A549 (cell line): Measurements from ENCODE around the gene ACAA1. TPM values are rescaled to one million over a fixed set of nuclear protein-coding genes. Genes with fewer than 3 reads are reported as not detected.
A peak's percentile ranks its signal among the peaks of the same experiment; 100 is the strongest.
"Not testable (repeated sequence)": the region's sequence is repeated elsewhere in the genome, so short reads cannot be mapped to it uniquely, and the experiment has no call there.

Experiments used
- ATAC-seq, 2 experiments: fragments of 200-7000 bp in 1 of 2; fragments of >200 bp in 1 of 2; cut with Nextera tagmentation in 1 of 2; cut with Tn5 transposase in 1 of 2; 3 replicates each; pipeline versions ENCODE4 v1.8.0 to v1.9.1; 2018 to 2020; ENCODE audit warnings: mild to moderate bottlenecking in 1 of 2, moderate library complexity in 1 of 2
- CTCF ChIA-PET: fragments of 300-600 bp; sonication (Branson Sonifier 250); formaldehyde crosslinking; extraction: SDS; loops from one replicate; lab custom pipeline; 2021; ENCODE audit warnings: antibody characterized with exemption, inconsistent platforms; lab: Yijun Ruan, JAX
- POLR2A ChIA-PET: fragments of 350-600 bp; formaldehyde crosslinking; extraction: SDS; loops from one replicate; lab custom pipeline; 2021; ENCODE audit warnings: antibody characterized with exemption, inconsistent platforms; lab: Yijun Ruan, JAX
- DNase-seq, 2 experiments: peaks; one replicate each; pipeline versions ENCODE4 v3.0.0 to v3.0.0-alpha.2; 2011 to 2016; ENCODE audit warnings: low read depth in 1 of 2, low spot score in 1 of 2
- FAIRE-seq: peaks from 2 replicates; lab custom pipeline; 2011; peaks lifted over from hg19 to GRCh38; lab: Jason Lieb, UNC
- H3K27ac ChIP-seq, 2 experiments: fragments of >200 bp; sonication (Bioruptor Twin); formaldehyde crosslinking; 3 replicates each; pipeline ENCODE4 v1.5.1; 2016 to 2017
- H3K4me1 ChIP-seq: fragments of >200 bp; sonication (Bioruptor Twin); formaldehyde crosslinking; 3 replicates; pipeline ENCODE4 v1.6.1; 2016
- H3K4me2 ChIP-seq: fragments of >200 bp; sonication (Bioruptor Twin); formaldehyde crosslinking; 3 replicates; pipeline ENCODE4 v1.6.1; 2016
- H3K4me3 ChIP-seq: fragments of >200 bp; sonication (Bioruptor Twin); formaldehyde crosslinking; 3 replicates; pipeline ENCODE4 v1.5.1; 2016
- H3K9me3 ChIP-seq: fragments of >200 bp; sonication (Bioruptor Twin); formaldehyde crosslinking; 3 replicates; pipeline ENCODE4 v1.6.1; 2016
- ELK1 ChIP-seq: fragments of 150-350 bp; IDR thresholded peaks from 2 replicates; pipeline ENCODE4 v1.6.1; 2014; ENCODE audit warnings: low read depth, mild to moderate bottlenecking, low read length
- HOXA7 ChIP-seq: fragments of 250-450 bp; sonication (Bioruptor Pico); IDR thresholded peaks from 2 replicates; pipeline ENCODE4 v1.5.0; 2020; ENCODE audit warnings: mild to moderate bottlenecking, moderate library complexity
- MAZ ChIP-seq: fragments of 150-350 bp; IDR thresholded peaks from 2 replicates; pipeline ENCODE4 v1.6.1; 2014; ENCODE audit warnings: antibody characterized with exemption, low read depth, low read length, borderline replicate concordance
- PHF8 ChIP-seq: fragments of 200-600 bp; sonication (generic); IDR thresholded peaks from 2 replicates; pipeline ENCODE4 v1.6.1; 2016; ENCODE audit warnings: low read depth, mild to moderate bottlenecking, antibody characterized with exemption, moderate library complexity, borderline replicate concordance
- POLR2AphosphoS2 ChIP-seq: conservative IDR thresholded peaks from 2 replicates; pipeline ENCODE4 v1.6.1; 2012; ENCODE audit warnings: low read length, improper control_type of control experiment, inconsistent platforms
- TFCP2L1 ChIP-seq: fragments of 250-450 bp; sonication (Bioruptor Pico); IDR thresholded peaks from 2 replicates; pipeline ENCODE4 v1.5.0; 2021; ENCODE audit warnings: mild to moderate bottlenecking
- ZC3H11A ChIP-seq: fragments of 450-650 bp; IDR thresholded peaks from 2 replicates; pipeline ENCODE4 v1.6.1; 2014; ENCODE audit warnings: antibody characterized with exemption, mild to moderate bottlenecking
- WGBS: methylation state at CpG from one replicate; pipeline ENCODE4 v1.1.6; 2017; ENCODE audit errors: missing lambda C conversion rate; 5-methylcytosine and 5-hydroxymethylcytosine counted together
- polyA plus RNA-seq, 4 experiments: library from polyadenylated mRNA; depleted of rRNA in 3 of 4; stranded (reverse); fragments of >200 nt; fragmentation: RNase III in 1 of 4; extraction: RNeasy Plus Mini Kit Qiagen cat#74134 plus additional on column Dnase treatment in 1 of 4; gene quantifications; 2 replicates in 3 of 4; 3 replicates in 1 of 4; pipeline ENCODE4 v1.2.3, GENCODE V29; 2011 to 2017
- TF ChIP-seq, protein P1 (sequence below): fragments of 200-600 bp; sonication (generic); IDR thresholded peaks from 2 replicates; pipeline ENCODE4 v1.6.1; 2016; ENCODE audit warnings: antibody characterized with exemption, mild to moderate bottlenecking, moderate library complexity

ACAA1 gene
- polyA plus RNA-seq, 2 of the 4 experiments (the other 2 are of a cell fraction): 36.8 to 53.2 TPM

- no peak for TF ChIP-seq ELK1
- TF ChIP-seq POLR2AphosphoS2: no peak
- TF ChIP-seq PHF8: no peak
- no peak for TF ChIP-seq HOXA7 (CRISPR knock-in tag)
- TF ChIP-seq TFCP2L1: no peak
- TF ChIP-seq MAZ: no peak
Observed at GRCh38 chr3:38136393-38136776, 542 bp downstream of the ACAA1 start (continued).

- H3K4me3 ChIP-seq: peak overlapping the region; percentile 81
- H3K27ac ChIP-seq: peak overlapping the region; percentile 76 to 92
- peaks cover 36% of the 10 kb centered on the region for H3K4me1 ChIP-seq
- WGBS: 93% methylated on average over 10 of the region's 10 CpGs
- ChIA-PET CTCF (interaction anchor here (1.0 to 3.0 kb wide), 3 partner anchors 18 to 346 kb away, joined by 3 to 19 read pairs (median 9); partner anchors contain the start of gene OXSR1), POLR2A (interaction anchor here (1.5 to 4.0 kb wide), 4 partner anchors 8 to 211 kb away, joined by 6 to 75 read pairs (median 8); partner anchors contain the start of genes OXSR1 and XYLB)
- not testable (repeated sequence) for FAIRE-seq, DNase-seq, ATAC-seq, H3K9me3 ChIP-seq
- H3K4me2 ChIP-seq: peak overlapping the region; percentile 85
Observed at GRCh38 chr3:38135621-38136277, 1.2 kb downstream of the ACAA1 start.

GRCh38 chr3:38134517-38135143, 2.3 kb downstream of the ACAA1 start:
- not testable (repeated sequence) for H3K27ac ChIP-seq, H3K4me3 ChIP-seq, FAIRE-seq, ATAC-seq, DNase-seq, H3K9me3 ChIP-seq, H3K4me2 ChIP-seq
- CTCF ChIA-PET: interaction anchor here (1.0 to 3.7 kb wide), 2 partner anchors 23 to 113 kb away, joined by 3 to 12 read pairs; no protein-coding TSS in a partner anchor
- H3K4me1 ChIP-seq: peaks cover 34% of the 10 kb centered on the region
- 91% methylated on average over 10 of the region's 10 CpGs for WGBS
- POLR2A ChIA-PET: interaction anchor here (1.4 kb wide), 1 partner anchor 31 kb away, joined by 4 read pairs; the partner anchor contains the start of gene OXSR1

GRCh38 chr3:38133557-38134405, 3.1 kb downstream of the ACAA1 start:
- FAIRE-seq: no peak
- CTCF ChIA-PET: interaction anchor here (1.0 to 3.7 kb wide), 6 partner anchors 10 to 130 kb away, joined by 3 to 12 read pairs (median 4); no protein-coding TSS in a partner anchor
- peaks cover 28% of the 10 kb centered on the region for H3K4me1 ChIP-seq
- 83% methylated on average over 10 of the region's 10 CpGs for WGBS
- TF ChIP-seq ZC3H11A: no peak
- TF ChIP-seq, protein P1, sequence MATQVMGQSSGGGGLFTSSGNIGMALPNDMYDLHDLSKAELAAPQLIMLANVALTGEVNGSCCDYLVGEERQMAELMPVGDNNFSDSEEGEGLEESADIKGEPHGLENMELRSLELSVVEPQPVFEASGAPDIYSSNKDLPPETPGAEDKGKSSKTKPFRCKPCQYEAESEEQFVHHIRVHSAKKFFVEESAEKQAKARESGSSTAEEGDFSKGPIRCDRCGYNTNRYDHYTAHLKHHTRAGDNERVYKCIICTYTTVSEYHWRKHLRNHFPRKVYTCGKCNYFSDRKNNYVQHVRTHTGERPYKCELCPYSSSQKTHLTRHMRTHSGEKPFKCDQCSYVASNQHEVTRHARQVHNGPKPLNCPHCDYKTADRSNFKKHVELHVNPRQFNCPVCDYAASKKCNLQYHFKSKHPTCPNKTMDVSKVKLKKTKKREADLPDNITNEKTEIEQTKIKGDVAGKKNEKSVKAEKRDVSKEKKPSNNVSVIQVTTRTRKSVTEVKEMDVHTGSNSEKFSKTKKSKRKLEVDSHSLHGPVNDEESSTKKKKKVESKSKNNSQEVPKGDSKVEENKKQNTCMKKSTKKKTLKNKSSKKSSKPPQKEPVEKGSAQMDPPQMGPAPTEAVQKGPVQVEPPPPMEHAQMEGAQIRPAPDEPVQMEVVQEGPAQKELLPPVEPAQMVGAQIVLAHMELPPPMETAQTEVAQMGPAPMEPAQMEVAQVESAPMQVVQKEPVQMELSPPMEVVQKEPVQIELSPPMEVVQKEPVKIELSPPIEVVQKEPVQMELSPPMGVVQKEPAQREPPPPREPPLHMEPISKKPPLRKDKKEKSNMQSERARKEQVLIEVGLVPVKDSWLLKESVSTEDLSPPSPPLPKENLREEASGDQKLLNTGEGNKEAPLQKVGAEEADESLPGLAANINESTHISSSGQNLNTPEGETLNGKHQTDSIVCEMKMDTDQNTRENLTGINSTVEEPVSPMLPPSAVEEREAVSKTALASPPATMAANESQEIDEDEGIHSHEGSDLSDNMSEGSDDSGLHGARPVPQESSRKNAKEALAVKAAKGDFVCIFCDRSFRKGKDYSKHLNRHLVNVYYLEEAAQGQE: no peak
- TF ChIP-seq, all 56 proteins: peak for 0
- 0 out of 3 replicates have a peak overlapping the region, but pooled peaks have one; percentile 9 for H3K4me2 ChIP-seq
- H3K4me3 ChIP-seq: no peak overlapping the region
- DNase-seq (no peak), ATAC-seq (no peak)
- POLR2A ChIA-PET: interaction anchor here (1.4 kb wide), 1 partner anchor 31 kb away, joined by 4 read pairs; the partner anchor contains the start of gene OXSR1
- H3K9me3 ChIP-seq: no peaks in the 10 kb centered on the region
- 0 out of 6 replicates have a peak overlapping the region, but pooled peaks of 1 of the 2 experiments have one; percentile 17 for H3K27ac ChIP-seq
